HUDEP-2 (cell line): ENCODE data around the gene SETBP1.

Experiments used
- DNase-seq, 76 experiments: peaks; one replicate each; lab custom pipeline; 2025; ENCODE audit not compliant: unreplicated experiment in 76 of 76; lab: John Stamatoyannopoulos, UW

SETBP1 gene

GRCh38 chr18:44679056-44679913 is 1.4 kb upstream of the SETBP1 start:
- DNase-seq = peak in 58 of 76 experiments; percentile 1 to 70 (median 36)

DNA sequence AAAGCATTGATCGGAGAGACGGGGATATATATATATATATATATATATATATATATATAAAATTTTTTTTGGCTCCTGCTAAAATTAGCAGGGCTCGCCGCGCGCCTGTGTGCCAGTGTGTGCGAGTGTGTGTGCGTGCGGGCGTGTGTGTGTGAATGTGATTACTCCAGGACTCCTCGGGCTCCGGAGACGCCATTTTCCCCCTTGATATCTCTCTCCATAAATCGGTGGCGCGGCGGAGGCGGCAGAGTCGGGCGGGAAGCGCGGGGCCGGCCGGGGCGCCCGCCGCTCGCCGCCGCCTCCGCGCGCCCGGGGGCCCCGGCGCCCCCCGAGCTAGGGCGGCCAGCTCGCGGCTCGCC is 795 bp upstream of the SETBP1 start:
- DNase-seq = peak in 5 of 76 experiments; percentile 2 to 25 (median 7)

- no peak for DNase-seq
Observed at GRCh38 chr18:44681076-44681970, 635 bp downstream of the SETBP1 start.

- no peak for DNase-seq
Observed at GRCh38 chr18:44682201-44682870, 1.6 kb downstream of the SETBP1 start.

GRCh38 chr18:44682871-44683221 is 2.2 kb downstream of the SETBP1 start:
- DNase-seq = no peak

- DNase-seq = no peak
Observed at GRCh38 chr18:44683556-44683955, 2.9 kb downstream of the SETBP1 start.

GRCh38 chr18:44685296-44685695 is 4.6 kb downstream of the SETBP1 start:
- no peak for DNase-seq

DNA sequence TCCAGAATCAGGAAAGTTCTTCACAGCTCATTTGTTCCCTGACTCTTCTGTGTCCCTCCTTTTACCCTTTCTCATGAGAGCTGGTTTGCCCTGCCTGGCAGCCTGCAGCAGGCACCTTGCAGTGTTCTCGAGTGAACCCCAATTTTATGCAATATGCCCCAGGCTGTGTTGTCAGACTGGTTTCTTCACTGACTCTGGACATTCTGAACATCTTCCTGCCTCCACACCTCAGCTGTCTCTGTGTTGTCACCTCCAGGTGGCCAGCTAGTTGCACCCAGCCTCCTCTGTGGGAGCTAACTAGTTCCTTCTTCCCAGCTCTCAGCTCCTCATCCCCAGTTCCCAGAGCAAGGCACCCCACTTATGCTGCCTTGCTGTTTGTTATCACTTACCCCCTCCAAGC is 5.5 kb downstream of the SETBP1 start:
- no peak for DNase-seq

DNA sequence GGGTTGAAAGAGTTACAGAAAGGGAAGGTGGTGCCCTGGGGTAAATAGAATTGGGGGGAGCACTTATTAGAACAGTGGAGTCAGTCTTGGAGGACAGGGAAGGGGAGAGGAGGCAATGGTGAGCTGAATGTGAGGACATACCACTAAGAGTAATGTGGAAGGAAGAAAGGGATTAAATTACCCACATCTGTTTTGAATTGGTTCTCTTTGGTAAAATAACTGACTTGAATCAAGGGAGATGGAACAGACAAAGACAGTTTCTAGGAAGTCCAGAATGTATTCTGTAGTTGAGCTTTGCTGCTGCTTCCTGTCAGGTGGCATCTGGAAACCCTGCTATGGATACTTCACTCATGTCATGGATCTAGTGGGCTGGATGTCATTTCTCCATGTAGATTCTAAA is 6.7 kb downstream of the SETBP1 start:
- DNase-seq = no peak

DNA sequence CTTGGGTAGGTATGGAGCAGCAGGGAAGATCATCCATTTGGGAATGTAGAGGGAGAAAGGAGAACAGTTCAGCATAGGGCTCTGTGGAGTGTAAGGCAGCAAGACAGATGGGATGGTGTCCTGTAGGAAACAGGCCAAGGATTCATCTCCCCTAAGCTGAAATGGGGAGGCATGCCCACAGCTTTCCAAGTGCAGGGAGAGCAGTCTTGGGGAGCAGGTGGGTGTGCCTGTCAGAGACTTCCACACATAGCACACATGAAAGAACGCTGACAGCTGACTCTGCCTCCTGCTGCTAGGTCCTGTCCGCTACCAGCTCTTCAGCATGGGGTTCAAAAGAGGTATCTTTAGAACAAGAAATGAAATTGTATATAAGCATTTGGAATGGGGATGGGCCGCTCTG is 9.0 kb downstream of the SETBP1 start:
- no peak for DNase-seq

DNA sequence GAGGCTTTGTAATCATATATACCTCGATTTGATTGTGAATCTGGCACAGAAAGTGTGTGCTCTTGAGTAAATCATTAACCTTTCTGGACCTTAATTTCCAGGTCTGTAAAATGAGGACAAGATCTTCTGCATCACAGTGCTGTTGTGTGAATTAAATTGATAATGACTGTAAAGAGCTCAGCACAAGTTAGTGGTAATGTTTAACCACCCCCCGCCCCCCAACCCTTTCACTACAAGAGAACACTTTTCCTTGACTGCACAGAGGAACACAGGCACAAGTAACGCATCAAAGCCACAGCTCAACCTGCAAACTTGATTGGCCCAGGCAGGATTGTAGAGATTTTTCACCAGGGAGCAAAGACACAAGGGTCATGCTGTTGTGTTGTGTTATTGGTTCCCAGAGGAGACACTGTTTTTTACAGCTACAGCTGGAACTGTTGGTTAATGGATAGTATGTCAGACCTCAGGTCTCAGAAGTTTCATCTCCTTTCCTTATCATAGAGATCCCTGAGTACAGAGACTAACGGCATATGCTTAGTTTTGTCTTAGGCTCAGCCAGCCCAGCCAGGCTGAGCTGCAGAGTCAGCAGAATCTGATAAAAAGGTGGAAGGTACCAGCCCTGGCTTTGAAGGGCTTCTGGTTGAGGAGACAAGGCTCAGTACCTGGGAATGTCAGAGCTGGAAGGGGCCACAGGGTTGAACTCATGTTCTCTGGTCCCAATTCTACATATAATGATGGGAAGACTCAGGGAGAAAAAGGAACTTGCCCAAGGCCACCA is 10.6 kb downstream of the SETBP1 start:
- no peak for DNase-seq

- DNase-seq = no peak
Observed at GRCh38 chr18:44693030-44693784, 12.5 kb downstream of the SETBP1 start.

- no peak for DNase-seq
Observed at GRCh38 chr18:44695503-44695902, 14.8 kb downstream of the SETBP1 start.

DNA sequence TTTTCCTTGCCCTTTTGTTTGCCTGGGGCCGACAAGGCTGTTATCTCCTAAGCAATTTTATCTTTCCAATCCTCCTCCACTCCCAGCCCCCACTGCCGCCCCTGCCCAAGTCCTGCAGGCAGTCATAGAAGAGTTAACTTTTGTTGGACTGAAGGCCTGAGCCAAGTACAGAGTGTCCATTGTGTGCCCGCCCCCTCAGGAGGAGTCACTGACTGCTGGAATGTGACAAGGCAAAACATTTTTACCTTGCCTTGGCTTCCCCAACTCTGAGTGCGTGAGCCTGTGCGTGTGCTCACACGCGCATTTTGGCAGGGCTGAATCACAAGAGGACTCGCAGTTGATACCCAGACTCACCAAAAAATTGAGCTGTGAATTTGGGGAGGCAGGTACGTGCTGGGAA is 16.2 kb downstream of the SETBP1 start:
- no peak for DNase-seq

GRCh38 chr18:44697315-44697714 is 16.6 kb downstream of the SETBP1 start:
- no peak for DNase-seq

GRCh38 chr18:44698518-44698917 is 17.8 kb downstream of the SETBP1 start:
- DNase-seq = no peak

- DNase-seq = no peak
Observed at GRCh38 chr18:44699572-44700261, 19.0 kb downstream of the SETBP1 start.

GRCh38 chr18:44700652-44701051 is 20.0 kb downstream of the SETBP1 start:
- DNase-seq = no peak

GRCh38 chr18:44701227-44701626 is 20.5 kb downstream of the SETBP1 start:
- DNase-seq = no peak
